D721Med (cell line): ENCODE results near the gene IL12RB2.

Experiments used
- DNase-seq: peaks from one replicate; pipeline ENCODE4 v3.0.0; 2011; ENCODE audit warnings: low spot score; ENCODE audit not compliant: insufficient read length
- FAIRE-seq: peaks from 2 replicates; lab custom pipeline; 2011; peaks lifted over from hg19 to GRCh38; lab: Jason Lieb, UNC
- TF ChIP-seq, protein P1 (sequence below): IDR thresholded peaks from 2 replicates; pipeline ENCODE4 v1.5.1; 2012; ENCODE audit warnings: mild to moderate bottlenecking, control low read depth; ENCODE audit not compliant: insufficient read depth; ENCODE audit errors: missing control alignments

Gene IL12RB2

DNA sequence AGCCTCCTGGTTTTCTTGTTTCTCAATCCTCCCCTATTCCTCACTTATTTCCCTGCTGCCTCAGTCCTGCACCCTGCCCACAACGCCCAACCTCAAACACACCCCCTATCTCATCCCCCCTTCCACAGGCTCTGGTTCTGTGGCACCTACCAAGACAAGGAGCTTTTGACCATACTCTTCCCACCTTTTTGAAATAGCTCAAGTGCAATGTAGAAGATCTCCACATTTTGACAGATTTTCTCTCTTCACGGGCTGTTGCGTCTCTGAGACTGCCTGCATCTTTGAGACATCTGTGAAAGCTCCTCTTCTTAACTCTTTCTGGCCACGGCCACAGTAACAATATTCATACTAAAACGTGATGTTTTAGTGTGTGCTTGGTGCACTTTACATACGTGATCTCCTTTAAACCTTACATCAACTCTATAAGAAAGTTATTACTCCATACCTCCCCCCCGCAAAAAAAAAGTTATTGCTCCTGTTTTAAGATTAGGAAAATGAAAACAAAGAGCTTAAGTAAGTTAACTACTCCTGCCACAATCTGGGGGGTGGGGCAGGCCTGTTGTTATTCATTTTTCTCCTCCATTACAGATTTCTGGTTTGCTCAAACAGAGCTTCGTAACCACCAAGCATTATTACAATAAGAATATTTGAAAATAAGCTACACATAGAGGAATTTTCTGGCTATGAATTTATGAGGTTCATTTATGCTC is 124.4 kb downstream of the IL12RB2 start:
- TF ChIP-seq, protein P1, sequence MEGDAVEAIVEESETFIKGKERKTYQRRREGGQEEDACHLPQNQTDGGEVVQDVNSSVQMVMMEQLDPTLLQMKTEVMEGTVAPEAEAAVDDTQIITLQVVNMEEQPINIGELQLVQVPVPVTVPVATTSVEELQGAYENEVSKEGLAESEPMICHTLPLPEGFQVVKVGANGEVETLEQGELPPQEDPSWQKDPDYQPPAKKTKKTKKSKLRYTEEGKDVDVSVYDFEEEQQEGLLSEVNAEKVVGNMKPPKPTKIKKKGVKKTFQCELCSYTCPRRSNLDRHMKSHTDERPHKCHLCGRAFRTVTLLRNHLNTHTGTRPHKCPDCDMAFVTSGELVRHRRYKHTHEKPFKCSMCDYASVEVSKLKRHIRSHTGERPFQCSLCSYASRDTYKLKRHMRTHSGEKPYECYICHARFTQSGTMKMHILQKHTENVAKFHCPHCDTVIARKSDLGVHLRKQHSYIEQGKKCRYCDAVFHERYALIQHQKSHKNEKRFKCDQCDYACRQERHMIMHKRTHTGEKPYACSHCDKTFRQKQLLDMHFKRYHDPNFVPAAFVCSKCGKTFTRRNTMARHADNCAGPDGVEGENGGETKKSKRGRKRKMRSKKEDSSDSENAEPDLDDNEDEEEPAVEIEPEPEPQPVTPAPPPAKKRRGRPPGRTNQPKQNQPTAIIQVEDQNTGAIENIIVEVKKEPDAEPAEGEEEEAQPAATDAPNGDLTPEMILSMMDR = no peak
- DNase-seq (no peak), FAIRE-seq (no peak)

DNA sequence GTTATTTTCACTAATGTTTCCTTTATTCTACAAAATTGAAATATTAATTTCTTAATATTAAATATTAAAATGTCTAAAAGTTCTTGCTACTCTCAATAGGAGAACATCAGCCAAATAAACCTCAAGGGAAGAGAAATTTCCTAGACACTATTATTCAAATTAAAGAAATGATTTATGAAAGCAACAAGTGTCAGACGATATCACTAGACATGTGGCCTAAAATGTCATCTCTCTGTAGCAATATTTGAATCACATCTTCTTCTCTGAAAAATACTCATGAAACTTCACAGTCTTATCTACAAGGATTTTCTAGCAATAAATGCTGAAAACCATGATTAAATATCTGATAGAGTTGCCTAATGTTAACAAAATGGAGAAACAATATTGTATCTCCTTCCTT is 125.1 kb downstream of the IL12RB2 start:
- TF ChIP-seq, protein P1 = no peak
- FAIRE-seq = no peak
- no peak for DNase-seq

DNA sequence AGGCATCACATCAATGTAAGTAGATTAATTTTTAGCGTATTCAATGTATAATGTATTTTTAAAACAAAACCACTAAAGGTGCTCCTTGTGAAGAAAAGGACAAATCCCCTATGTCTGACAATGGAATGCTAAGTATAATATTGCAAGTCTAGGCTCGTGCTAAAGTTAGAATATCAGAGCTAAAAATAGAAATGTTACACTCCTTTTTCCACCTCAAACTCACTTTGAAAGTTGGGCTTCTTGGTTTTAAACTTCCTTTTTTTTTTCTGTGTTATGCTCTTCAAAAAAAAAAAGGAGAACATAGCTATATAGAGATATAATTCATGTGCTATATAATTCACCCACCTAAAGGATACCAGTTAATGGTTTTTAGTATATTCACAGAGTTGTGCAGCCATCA is 126.2 kb downstream of the IL12RB2 start:
- TF ChIP-seq, protein P1 = no peak
- DNase-seq (no peak), FAIRE-seq (no peak)

DNA sequence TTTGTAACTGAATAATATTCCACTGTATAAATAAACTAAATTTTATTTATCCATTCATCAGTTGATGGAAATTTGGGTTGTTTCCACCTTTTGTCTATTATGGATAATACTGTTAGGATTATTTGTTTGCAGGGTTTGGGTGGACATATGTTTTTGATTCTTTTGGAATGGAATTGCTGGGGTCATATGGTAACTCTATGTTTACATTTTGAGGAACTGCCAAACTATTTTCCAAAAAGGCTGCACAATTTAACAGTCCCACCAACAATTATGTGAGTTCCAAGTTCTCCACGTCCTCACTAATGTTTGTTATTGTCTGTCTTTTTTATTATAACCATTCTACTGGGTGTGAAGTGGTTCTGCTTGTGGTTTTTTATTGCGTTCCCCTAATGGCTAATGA is 126.8 kb downstream of the IL12RB2 start:
- TF ChIP-seq, protein P1 = no peak
- DNase-seq (no peak), FAIRE-seq (no peak)

DNA sequence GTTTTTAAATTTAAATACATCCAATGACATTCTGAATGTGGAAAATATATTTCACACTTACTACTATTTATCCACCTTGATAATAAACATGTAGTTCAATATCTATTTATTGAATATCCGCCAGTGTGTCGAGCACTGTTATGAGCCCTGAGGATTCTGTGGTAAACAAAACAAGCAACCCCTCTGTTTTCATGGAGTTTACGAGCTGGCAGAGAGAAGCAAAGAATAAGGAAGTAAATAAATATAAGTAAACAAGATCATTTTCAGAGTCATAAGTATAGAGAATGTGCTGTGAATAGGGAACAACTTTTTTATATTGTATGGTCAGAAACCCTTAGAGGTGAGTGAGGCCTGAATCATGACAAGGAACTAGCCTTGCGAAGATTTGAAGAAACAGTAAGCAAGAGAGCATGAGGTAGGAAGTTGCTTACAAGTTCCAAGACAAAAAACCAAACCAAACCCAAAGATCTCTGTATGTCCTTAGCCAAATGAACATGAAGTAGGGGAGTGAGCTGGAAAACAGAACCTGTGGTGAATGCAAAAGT is 128.9 kb downstream of the IL12RB2 start:
- TF ChIP-seq, protein P1 = no peak
- no peak for FAIRE-seq
- DNase-seq = no peak

DNA sequence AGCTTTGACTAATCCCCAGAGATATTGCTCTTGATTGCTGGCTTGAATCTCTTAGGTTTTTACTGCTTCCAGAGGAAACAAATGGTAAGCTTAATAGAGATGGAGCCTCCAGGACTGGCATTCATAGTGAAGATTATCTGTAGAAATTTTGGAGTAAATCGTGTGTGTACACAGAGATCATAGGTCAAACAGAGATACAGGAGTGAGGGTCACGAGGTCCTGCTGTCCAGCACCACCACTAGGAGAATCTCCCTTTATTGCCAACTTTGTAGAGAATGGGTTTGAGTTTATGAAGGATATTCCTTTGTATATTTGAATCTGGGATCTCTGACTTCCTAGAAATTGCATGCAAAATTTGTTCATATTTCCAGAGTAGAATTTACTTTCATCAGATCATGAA is 130.3 kb downstream of the IL12RB2 start:
- FAIRE-seq (no peak), DNase-seq (no peak)
- TF ChIP-seq, protein P1 = no peak
